Vagina (tissue), 2 donors: ENCODE measurements around the gene SLC36A1. TPM values are rescaled to one million over a fixed set of nuclear protein-coding genes. Genes with fewer than 3 reads are reported as not detected.

Experiments
- DNase-seq, 2 donors: peaks; one replicate each; pipeline ENCODE4 v3.0.0-alpha.2; 2017; ENCODE audit errors: extremely low spot score in 2 of 2
- H3K27ac ChIP-seq: fragments of 200-600 bp; sonication (generic); one replicate; pipeline ENCODE4 v1.5.1; 2019
- H3K27me3 ChIP-seq: fragments of 200-600 bp; sonication (generic); one replicate; pipeline ENCODE4 v1.5.1; 2019
- H3K36me3 ChIP-seq, 2 donors: fragments of 200-600 bp; sonication (generic); one replicate each; pipeline ENCODE4 v1.5.1; 2017 to 2019
- H3K4me1 ChIP-seq: fragments of 200-600 bp; sonication (generic); one replicate; pipeline ENCODE4 v1.5.1; 2019
- H3K4me3 ChIP-seq, 2 donors: fragments of 200-600 bp; sonication (generic); 1 replicate in 1 of 2; 2 replicates in 1 of 2; pipeline ENCODE4 v1.5.1; 2016 to 2019
- H3K9me3 ChIP-seq: fragments of 200-600 bp; sonication (generic); one replicate; pipeline ENCODE4 v1.5.1; 2019
- CTCF ChIP-seq, 3 experiments: fragments of 450-650 bp in 2 of 3; fragments of 200-600 bp in 1 of 3; sonication (generic) in 1 of 3; IDR thresholded peaks; one replicate each; pipeline ENCODE4 v1.5.1; 2017 to 2019; ENCODE audit warnings: antibody characterized with exemption in 3 of 3, mild to moderate bottlenecking in 2 of 3, moderate library complexity in 2 of 3
- POLR2A ChIP-seq, 2 donors: fragments of 450-650 bp; IDR thresholded peaks; one replicate each; pipeline ENCODE4 v1.6.1; 2017; ENCODE audit warnings: antibody characterized with exemption in 2 of 2, mild to moderate bottlenecking in 2 of 2, moderate library complexity in 2 of 2
- POLR2AphosphoS5 ChIP-seq, 2 donors: sonication (generic); formaldehyde crosslinking; IDR thresholded peaks; one replicate each; pipeline ENCODE4 v1.9.0; 2017; ENCODE audit warnings: antibody characterized with exemption in 2 of 2, mild to moderate bottlenecking in 2 of 2, low read depth in 1 of 2; ENCODE audit not compliant: insufficient read depth in 1 of 2
- intact Hi-C: fragments of 100-400 bp; cut with DNase I; formaldehyde crosslinking; loops from one replicate; pipeline ENCODE4 v1.15.1; 2023
- total RNA-seq: library from RNA; depleted of rRNA; stranded (reverse); fragments of >200 nt; gene quantifications from one replicate; pipeline ENCODE4 v1.2.3, GENCODE V29; 2016

SLC36A1 gene
- total RNA-seq, 1 donor from 2014 or later = 10.8 TPM

- TF ChIP-seq POLR2AphosphoS5 (IDR thresholded peaks at IDR 0.05; ENCODE audit: insufficient read depth in 1 of 2, low read depth in 1 of 2) = no peak
- no peak for TF ChIP-seq POLR2A (IDR thresholded peaks at IDR 0.05)
- TF ChIP-seq CTCF (IDR thresholded peaks at IDR 0.05) = no peak
- no peaks in the 10 kb centered on the region for H3K9me3 ChIP-seq
- no peak overlapping the region for H3K4me3 ChIP-seq
- H3K4me1 ChIP-seq = no peaks in the 10 kb centered on the region
- intact Hi-C loops = no loop called here
- no peak overlapping the region for H3K27ac ChIP-seq
- no peak for DNase-seq
- no peaks in the 10 kb centered on the region for H3K27me3 ChIP-seq
- H3K36me3 ChIP-seq = peaks cover 0 to 18% of the 10 kb centered on the region in 2 donors
These were observed 43.7 kb downstream of the SLC36A1 start for GRCh38 chr5:151491062-151491461.

GRCh38 chr5:151492729-151493128, 45.3 kb downstream of the SLC36A1 start:
- Histone ChIP-seq H3K4me3 (no peak overlapping the region), H3K9me3 (no peaks in the 10 kb centered on the region), H3K27me3 (no peaks in the 10 kb centered on the region), H3K4me1 (no peaks in the 10 kb centered on the region), H3K27ac (no peak overlapping the region), H3K36me3 (peaks cover 0 to 14% of the 10 kb centered on the region in 2 donors)
- no peak for TF ChIP-seq POLR2A (IDR thresholded peaks at IDR 0.05)
- TF ChIP-seq POLR2AphosphoS5 (IDR thresholded peaks at IDR 0.05; ENCODE audit: insufficient read depth in 1 of 2, low read depth in 1 of 2) = no peak
- no peak for TF ChIP-seq CTCF (IDR thresholded peaks at IDR 0.05)
- intact Hi-C loops = no loop called here
- DNase-seq = no peak

DNA sequence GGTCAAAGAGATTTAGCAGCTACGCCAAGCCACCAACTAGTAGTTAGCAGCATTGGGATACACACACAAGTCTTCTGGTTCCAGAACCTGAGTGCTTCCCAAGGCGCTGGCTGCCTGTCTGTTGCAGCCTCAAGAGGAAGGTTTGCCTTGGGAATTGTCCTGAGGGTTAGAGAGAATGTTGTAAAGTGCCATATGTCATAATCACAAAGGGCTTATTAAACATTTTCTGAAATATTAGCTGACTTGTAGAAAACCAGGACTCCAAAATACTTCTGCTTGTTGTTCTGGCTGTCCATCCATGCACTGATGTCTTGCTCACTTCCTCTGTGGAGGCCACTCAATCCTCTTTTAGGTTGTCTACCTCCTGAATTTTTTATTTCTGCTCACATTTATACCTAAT, 46.3 kb downstream of the SLC36A1 start:
- Histone ChIP-seq H3K36me3 (peaks cover 0 to 5% of the 10 kb centered on the region in 2 donors), H3K9me3 (no peaks in the 10 kb centered on the region), H3K4me3 (no peak overlapping the region), H3K27me3 (no peaks in the 10 kb centered on the region), H3K4me1 (no peaks in the 10 kb centered on the region), H3K27ac (no peak overlapping the region)
- TF ChIP-seq POLR2AphosphoS5 (IDR thresholded peaks at IDR 0.05; ENCODE audit: insufficient read depth in 1 of 2, low read depth in 1 of 2) (no peak), POLR2A (IDR thresholded peaks at IDR 0.05) (no peak), CTCF (IDR thresholded peaks at IDR 0.05) (no peak)
- DNase-seq = no peak
- intact Hi-C loops = no loop called here

DNA sequence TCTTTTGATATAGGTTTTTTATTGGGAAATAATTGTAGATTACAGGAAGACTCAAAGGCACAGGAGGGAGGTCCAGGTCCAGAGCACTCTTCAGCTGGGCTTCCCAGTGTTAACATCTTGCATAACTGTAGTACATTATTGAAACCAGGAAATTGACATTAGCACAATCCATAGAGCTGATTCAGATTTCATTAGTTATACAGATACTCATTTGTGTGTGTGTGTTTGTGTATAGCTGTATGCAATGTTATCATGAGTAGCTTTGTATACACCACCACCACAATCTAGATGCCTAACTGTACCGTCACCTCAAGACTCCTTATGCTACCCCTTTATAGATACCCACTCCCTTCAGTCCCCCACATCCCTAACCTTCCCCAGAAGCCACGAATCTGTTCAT, 47.9 kb downstream of the SLC36A1 start:
- no peaks in the 10 kb centered on the region for H3K4me1 ChIP-seq
- no peak overlapping the region for H3K27ac ChIP-seq
- intact Hi-C loops = no loop called here
- H3K4me3 ChIP-seq = no peak overlapping the region
- no peaks in the 10 kb centered on the region for H3K9me3 ChIP-seq
- H3K36me3 ChIP-seq = no peaks in the 10 kb centered on the region
- H3K27me3 ChIP-seq = no peaks in the 10 kb centered on the region
- TF ChIP-seq CTCF (IDR thresholded peaks at IDR 0.05) (no peak), POLR2A (IDR thresholded peaks at IDR 0.05) (no peak), POLR2AphosphoS5 (IDR thresholded peaks at IDR 0.05; ENCODE audit: insufficient read depth in 1 of 2, low read depth in 1 of 2) (no peak)
- DNase-seq = no peak

GRCh38 chr5:151496041-151496484, 48.7 kb downstream of the SLC36A1 start:
- H3K27ac ChIP-seq = no peak overlapping the region
- no peak for DNase-seq
- no peaks in the 10 kb centered on the region for H3K9me3 ChIP-seq
- TF ChIP-seq POLR2A (IDR thresholded peaks at IDR 0.05) (no peak), CTCF (IDR thresholded peaks at IDR 0.05) (no peak), POLR2AphosphoS5 (IDR thresholded peaks at IDR 0.05; ENCODE audit: insufficient read depth in 1 of 2, low read depth in 1 of 2) (no peak)
- H3K4me1 ChIP-seq = no peaks in the 10 kb centered on the region
- H3K4me3 ChIP-seq = no peak overlapping the region
- no peaks in the 10 kb centered on the region for H3K36me3 ChIP-seq
- H3K27me3 ChIP-seq = no peaks in the 10 kb centered on the region
- intact Hi-C loops = no loop called here
